ENCODE data around the gene CSTF1. TPM values are rescaled to one million over a fixed set of nuclear protein-coding genes. Genes with fewer than 3 reads are reported as not detected.

CSTF1 gene
- total and polyA plus RNA-seq, 12 donors = 5.1 to 53.1 (median 32.8) TPM

GRCh38 chr20:56447227-56447626 is 54.8 kb downstream of the CSTF1 start:
- no peaks in the 10 kb centered on the region for H3K36me3 ChIP-seq (replicated peaks in 1 of 2)
- no peak overlapping the region for H3K27ac ChIP-seq
- no peak for DNase-seq
- intact Hi-C loops (cut with DNase I) = no loop called here
- no peak overlapping the region for H3K4me3 ChIP-seq
- H3K9me3 ChIP-seq (replicated peaks in 1 of 3) = no peaks in the 10 kb centered on the region
- peaks cover 10% of the 10 kb centered on the region for H3K27me3 ChIP-seq
- no peaks in the 10 kb centered on the region for H3K4me1 ChIP-seq (replicated peaks in 1 of 2)
- TF ChIP-seq CTCF (IDR thresholded peaks at IDR 0.05) = no peak
- TF ChIP-seq POLR2A (IDR thresholded peaks at IDR 0.05) = no peak

GRCh38 chr20:56449459-56449858 is 57.0 kb downstream of the CSTF1 start:
- Histone ChIP-seq H3K9me3 (replicated peaks in 1 of 3) (no peaks in the 10 kb centered on the region), H3K27me3 (peaks cover 10% of the 10 kb centered on the region), H3K4me3 (no peak overlapping the region), H3K4me1 (replicated peaks in 1 of 2) (no peaks in the 10 kb centered on the region), H3K36me3 (replicated peaks in 1 of 2) (no peaks in the 10 kb centered on the region), H3K27ac (no peak overlapping the region)
- TF ChIP-seq CTCF (IDR thresholded peaks at IDR 0.05) (no peak), POLR2A (IDR thresholded peaks at IDR 0.05) (no peak)
- WGBS, 4 donors = 83 to 90% (median 85%) methylated on average over 5 of the region's 5 CpGs
- intact Hi-C loops (cut with DNase I) = no loop called here
- DNase-seq = no peak

GRCh38 chr20:56451056-56451765 is 58.8 kb downstream of the CSTF1 start:
- Histone ChIP-seq H3K36me3 (replicated peaks in 1 of 2) (no peaks in the 10 kb centered on the region), H3K27ac (no peak overlapping the region), H3K27me3 (peaks cover 2% of the 10 kb centered on the region), H3K4me3 (no peak overlapping the region), H3K9me3 (replicated peaks in 1 of 3) (no peaks in the 10 kb centered on the region), H3K4me1 (replicated peaks in 1 of 2) (no peaks in the 10 kb centered on the region)
- no peak for DNase-seq
- WGBS, 4 donors = 65 to 69% (median 66%) methylated on average over 13 of the region's 13 CpGs
- intact Hi-C loops (cut with DNase I) = no loop called here
- no peak for TF ChIP-seq CTCF (IDR thresholded peaks at IDR 0.05)

- Histone ChIP-seq H3K4me1 (replicated peaks in 1 of 2) (no peaks in the 10 kb centered on the region), H3K27me3 (no peaks in the 10 kb centered on the region), H3K36me3 (replicated peaks in 1 of 2) (no peaks in the 10 kb centered on the region), H3K27ac (no peak overlapping the region), H3K4me3 (no peak overlapping the region), H3K9me3 (replicated peaks in 1 of 3) (no peaks in the 10 kb centered on the region)
- DNase-seq = no peak
- WGBS, 4 donors = 68 to 80% (median 76%) methylated on average over 5 of the region's 5 CpGs
- TF ChIP-seq POLR2A (IDR thresholded peaks at IDR 0.05) (no peak), CTCF (IDR thresholded peaks at IDR 0.05) (no peak)
- intact Hi-C loops (cut with DNase I) = no loop called here
Measured at GRCh38 chr20:56453352-56453751, 60.9 kb downstream of the CSTF1 start.

Data from adrenal gland (tissue), 12 donors.